ENCODE data around the gene LCE2A.

The LCE2A gene

GRCh38 chr1:152743371-152744145, 45.4 kb downstream of the LCE2A start:
- DNase-seq = no peak

GRCh38 chr1:152745289-152745704, 47.2 kb downstream of the LCE2A start:
- no peak for DNase-seq

- DNase-seq = no peak
Observed at GRCh38 chr1:152745765-152746444, 47.8 kb downstream of the LCE2A start.

- DNase-seq = no peak
Observed at GRCh38 chr1:152747831-152748230, 49.7 kb downstream of the LCE2A start.
